NCI-H748 (cell line): ENCODE measurements around the gene BST1.

Experiments used
- DNase-seq: peaks from one replicate; lab custom pipeline; 2025; ENCODE audit not compliant: unreplicated experiment; lab: John Stamatoyannopoulos, UW

Gene BST1

GRCh38 chr4:15776871-15777648 is 74.2 kb downstream of the BST1 start:
- no peak for DNase-seq

DNA sequence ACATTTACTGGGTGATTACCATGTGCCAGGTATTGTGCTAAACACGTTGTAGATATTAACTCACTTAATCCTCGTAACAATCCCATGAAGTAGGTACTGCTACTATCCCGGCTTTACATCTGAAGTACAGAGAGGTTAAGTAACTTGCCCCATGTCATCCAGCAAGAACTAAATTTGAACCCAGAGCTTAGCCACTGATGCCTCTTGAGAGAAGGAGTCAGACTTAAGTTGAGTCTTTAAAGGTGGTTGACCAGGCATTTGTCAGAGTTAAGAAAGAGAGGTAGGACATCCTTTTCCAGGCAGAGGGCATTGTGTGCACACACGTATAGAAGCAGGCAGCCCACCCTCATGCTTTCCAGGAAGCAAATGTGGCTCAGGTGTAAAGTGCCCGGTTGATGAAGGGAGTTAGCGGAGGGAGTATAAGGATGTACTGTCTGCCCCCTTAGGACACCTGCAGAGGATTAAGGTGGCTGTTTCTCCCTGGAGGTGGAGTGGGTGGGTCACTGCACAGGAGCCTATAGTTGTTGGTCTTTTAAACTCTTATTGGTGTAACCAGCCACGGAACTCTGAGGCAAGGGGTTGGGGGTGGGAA is 74.9 kb downstream of the BST1 start:
- no peak for DNase-seq

GRCh38 chr4:15778289-15779241 is 75.7 kb downstream of the BST1 start, which contains the start of gene CD38:
Gene CD38 (plus strand): TSS chr4:15778328. CDS start chr4:15778415, 87 bp downstream.
- peak; percentile 27 for DNase-seq

- peak; percentile 48 for DNase-seq
Measured at GRCh38 chr4:15779306-15779705, 76.4 kb downstream of the BST1 start.

- no peak for DNase-seq
Measured at GRCh38 chr4:15779809-15780208, 76.9 kb downstream of the BST1 start.

GRCh38 chr4:15781427-15782095 is 78.7 kb downstream of the BST1 start:
- DNase-seq, result no peak
